HG03108 (cell line): ENCODE results near the gene ARHGAP26.

Experiments
- ATAC-seq: cut with Tn5 transposase; IDR thresholded peaks from one replicate; pipeline ENCODE4 v1.9.1; 2021; ENCODE audit warnings: moderate library complexity; ENCODE audit not compliant: unreplicated experiment

ARHGAP26 gene

DNA sequence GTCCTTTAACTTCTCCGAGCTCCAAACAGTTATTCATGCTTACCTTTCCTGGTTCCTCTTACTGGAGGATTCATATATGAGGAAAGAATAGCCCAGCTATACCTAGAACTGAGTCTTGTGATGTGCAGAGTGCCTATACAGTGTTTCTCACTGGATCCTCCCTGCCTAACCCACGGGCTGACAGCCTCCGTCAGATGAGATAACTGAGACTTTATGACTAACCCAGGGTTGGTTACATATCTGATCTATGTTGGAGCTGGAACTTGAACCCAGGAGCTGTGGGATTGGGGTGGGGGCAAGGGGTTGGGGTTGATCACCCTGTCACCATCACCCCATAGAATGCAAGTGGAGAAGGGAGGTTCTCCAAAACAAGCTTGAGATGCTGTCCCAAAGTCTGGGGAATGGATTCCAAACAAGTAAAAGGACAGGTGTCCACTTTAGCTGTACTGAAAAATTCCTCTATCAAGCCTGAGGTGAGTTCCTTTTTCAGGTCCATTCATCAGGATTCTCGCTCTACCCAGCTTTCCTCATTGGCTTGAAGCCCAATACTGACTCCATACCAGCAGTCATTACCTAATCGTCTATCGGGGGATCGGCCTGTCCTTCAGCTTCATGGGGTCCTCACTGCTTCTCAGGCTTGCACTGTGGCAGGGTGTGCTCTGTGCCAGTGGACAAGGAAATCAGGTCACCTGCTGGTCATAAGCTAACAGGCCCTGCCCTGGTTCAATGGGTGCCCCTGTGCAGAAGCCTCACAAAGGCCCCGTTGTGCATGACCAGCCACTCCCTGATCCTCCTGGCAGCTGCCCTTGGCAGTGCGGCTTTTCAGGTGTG, 100.6 kb downstream of the ARHGAP26 start:
- ATAC-seq = no peak

DNA sequence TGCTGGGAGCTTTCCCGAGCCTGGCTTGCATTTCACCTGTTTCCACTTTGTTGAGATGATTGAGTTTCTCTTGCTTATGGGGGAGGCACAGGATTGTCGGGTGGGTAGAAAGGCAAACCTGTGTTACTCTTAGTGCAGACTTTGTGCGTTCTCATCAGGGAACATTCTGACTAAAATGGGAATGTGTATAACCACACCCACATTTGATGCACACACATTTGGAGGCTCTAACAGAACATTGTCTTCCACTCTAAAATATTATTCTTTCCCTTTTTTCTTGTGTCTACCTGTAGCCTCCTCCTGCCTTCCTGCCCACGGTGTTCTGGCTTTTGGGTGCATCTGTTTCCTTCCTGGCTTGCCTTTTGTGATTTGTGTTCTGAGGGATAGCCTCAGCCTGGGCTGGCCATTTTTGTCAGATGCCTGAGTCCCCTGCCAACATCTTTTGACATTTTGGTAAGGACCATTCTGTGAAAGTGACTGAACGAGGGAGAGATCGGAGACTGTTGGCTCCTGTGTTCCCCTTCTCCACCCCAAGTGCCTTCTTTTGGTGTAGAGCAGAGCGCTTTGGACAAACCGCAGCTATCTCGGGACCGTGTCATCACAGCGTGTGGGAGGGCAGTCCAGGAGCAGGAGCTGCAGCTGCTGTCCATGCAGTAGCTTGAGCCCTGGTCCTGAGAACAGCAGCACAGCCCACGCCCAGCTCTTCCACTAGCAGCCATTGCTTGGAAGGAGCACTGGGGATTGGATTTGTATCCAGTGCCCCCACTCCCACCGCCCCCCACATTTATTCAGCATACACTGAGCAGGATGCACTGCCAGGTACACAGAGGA, 101.4 kb downstream of the ARHGAP26 start:
- no peak for ATAC-seq

DNA sequence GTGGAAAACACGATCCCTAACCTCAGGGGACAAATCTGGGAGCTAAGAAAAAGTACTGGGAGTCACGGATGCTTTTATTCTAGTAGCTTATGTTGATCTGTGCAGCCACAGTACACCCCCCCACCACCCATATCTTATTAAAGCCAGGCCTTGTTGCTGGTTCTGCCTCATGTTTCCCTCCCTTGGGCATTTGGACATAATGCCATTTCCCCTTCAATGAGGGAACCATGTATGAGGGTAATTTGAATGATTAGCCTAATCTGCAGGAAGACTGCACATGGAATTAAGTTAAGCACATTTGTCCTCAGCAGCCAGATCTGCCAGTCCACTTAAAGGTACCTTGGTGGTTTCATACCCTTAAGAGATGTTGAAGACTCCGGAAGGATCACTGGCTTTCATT, 102.0 kb downstream of the ARHGAP26 start:
- no peak for ATAC-seq

DNA sequence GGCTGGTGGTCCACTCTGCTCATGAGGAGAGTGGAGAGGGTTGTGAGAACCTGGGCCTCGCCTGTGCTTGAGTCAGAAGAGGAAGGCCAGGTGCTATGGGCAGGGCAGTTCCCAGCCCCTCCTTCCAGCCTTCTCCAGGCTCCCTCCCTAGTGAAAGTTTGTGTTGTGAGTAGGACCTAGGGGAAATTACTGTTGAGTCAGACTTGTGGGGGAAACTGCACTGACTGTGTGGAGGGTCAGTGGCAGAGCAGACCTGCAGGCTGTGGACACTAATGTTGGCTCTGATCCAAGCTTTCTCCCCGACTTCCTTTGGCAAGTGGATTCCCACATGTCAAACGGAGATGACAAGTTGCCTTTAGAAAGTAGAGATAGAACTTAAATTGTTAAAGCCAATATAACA, 102.6 kb downstream of the ARHGAP26 start:
- no peak for ATAC-seq

DNA sequence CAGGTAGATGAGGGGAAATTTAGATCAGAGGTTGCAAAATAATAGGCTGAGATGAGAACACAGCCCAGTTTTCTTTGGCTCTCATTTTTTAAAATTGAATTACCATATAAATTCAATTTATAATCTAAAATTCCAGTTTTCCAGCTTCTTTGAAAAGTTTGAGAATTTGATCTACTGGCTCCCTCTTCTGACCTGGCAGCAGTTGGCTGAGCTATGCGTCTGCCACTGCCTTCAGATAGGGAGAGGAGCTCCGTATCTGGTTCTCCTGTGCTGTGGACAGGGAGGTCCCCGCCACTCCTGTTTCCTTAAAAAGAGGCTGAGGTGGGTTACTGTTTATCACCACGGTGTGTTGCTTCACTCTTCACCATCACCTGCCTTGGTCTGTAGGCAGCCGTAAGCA, 103.7 kb downstream of the ARHGAP26 start:
- ATAC-seq = no peak

DNA sequence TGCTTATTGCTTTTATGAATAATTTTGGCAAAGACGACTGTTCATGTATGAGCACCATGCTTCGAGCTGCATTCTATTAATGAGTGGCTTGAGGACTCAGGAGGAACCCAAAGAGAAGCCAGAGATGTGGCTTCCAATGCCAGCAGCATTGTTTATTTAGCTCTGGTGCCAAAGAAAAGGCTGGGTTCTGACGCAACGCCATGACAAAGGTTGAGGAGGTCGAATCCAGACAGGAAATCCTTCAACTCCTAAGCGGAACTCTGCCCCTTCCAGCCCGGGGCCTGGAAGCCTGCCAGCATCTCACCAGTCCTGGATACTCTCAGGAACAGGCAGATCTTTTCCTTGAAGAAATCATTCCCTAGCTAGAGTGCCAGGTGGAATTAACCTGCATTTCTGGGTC, 104.4 kb downstream of the ARHGAP26 start:
- no peak for ATAC-seq

DNA sequence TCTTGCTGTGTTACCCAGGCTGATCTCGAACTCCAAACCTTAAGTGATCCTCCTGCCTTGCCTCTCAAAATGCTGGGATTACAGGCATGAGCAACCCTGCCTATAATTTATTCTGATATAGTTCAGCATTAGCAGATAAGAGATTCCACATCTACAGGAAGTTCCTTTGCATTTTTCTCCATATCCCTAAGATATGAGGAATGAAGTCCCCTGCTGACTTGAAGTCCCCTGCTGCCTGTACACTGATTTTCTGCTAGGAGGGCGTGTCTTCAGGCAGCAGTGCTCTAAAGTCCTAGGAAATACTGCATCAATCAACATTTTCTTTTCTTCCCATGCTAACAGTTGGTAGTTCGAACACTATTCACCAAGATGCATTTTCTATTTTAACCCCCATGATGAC, 105.8 kb downstream of the ARHGAP26 start:
- ATAC-seq = no peak

DNA sequence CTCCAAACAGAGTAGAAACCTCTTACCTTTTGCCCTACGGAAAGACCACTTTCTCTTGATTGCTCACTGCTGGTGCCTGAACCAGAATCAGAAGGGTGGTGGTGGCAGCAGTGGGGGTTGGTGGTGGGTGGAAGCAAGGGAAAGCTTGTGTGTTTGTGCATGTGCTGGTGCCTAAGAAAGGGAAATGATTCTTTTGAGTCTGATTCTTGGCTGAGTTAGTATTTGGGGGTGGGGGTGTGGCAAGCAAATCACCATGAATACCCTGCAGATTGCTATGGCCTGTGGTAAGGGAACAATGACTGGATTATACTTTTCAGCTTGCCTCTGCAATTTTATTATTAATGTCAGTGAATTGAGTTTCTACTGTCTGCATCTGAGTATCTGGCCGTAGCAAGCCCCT, 106.6 kb downstream of the ARHGAP26 start:
- no peak for ATAC-seq

DNA sequence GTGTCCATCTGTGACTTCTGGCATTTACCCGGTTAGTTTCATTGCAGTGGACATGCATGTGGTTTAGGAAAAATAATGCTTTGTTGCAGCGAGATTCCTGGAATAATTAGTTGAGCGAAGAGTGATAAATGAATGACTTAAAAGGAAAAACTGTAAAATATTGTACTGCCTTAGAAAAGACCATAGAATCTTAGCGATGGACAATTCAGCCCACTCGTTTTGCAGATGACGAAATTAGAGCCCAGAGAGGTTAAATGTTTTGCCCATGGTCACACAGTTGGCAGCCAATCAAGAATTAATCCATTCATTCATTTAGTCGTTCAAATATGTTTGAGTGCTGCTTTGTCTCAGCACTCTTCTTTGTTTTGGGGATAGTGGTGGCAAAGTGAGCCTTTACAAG, 107.9 kb downstream of the ARHGAP26 start:
- no peak for ATAC-seq

DNA sequence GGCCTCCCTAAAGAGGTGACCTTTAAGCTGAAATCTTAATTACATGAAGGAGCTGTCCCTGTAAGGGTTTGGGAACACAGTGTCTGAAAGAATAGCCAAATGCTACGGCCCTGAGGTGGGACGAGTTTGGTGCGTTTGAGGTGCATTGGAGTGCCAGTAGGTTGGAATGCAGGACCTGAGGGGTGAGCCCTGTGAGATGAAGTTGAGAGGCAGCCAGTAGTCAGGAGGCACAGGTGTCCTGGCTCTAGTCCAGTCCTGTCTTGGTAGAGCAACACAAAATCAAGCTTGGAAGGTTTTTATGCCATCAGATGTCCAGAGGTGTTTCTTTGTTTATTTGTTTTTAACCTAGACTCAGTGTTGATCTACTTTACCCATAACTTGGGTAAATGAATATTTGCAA, 108.5 kb downstream of the ARHGAP26 start:
- no peak for ATAC-seq

DNA sequence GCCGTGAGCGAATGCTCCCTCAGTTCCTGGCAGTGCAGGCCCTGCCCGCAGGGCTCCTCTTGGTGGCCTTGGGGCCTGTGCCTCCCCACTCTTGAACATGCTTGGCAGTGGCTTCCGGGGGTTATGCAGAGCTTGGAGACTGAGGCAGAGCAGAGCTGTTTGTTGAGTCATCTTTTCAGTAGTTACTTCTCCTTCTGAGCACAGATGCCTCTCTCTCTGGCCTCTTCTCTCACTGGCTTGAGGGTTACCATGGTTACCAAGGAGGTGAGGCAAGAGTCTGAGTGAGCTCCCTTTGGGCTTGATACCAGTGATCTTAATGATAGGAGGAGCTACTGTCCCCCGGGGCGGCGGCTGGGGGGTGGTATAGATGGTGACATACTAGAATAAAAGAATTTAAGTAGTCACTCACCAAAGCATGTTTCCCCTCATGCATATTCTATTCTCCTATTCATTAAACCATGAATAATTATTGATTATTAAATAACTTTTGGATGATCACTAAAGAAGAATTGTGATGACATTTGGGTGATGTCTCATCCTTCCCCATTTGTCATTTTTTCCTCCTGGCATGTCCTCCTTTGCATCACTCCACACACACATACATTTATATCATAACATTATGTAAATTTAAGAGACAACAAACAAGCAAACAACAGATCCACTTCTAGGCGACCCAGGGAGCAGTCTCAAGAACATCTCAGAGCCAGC, 111.1 kb downstream of the ARHGAP26 start:
- no peak for ATAC-seq

DNA sequence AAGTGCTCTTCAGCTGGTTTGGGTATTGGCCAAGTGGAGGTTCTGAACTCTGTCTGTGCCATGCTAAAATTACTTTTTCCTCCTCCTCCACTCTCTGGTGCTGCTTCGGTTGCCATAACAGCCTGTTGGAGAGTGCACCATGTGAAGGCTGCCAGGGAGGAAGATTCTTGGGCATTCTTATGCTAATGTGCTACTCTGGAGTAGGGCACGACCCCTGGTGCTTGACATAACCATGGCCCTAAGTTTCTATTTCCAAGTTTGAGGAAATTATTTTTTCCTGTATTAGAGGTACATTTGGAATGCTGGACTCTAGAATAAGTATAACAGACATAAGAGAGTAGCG, 111.6 kb downstream of the ARHGAP26 start:
- no peak for ATAC-seq

DNA sequence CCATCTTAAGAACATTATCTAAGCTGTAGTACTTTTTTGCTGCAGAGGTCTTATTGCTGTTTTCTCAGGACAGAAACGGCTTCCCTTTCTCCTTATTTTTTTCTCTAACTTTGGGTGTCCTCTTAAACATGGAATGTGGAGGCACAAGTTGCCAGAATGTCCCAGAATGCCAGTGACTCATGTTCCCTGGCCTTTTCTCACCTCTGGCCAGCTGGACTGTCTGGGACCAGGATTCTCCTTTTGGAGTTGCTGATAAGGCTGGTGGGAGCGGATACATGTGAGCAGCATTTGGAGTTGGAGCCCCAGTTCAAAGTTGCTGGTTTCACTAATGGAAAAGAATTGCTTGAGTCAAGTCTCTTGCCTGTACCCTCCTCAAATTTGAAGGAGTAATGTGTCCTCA, 112.8 kb downstream of the ARHGAP26 start:
- no peak for ATAC-seq

DNA sequence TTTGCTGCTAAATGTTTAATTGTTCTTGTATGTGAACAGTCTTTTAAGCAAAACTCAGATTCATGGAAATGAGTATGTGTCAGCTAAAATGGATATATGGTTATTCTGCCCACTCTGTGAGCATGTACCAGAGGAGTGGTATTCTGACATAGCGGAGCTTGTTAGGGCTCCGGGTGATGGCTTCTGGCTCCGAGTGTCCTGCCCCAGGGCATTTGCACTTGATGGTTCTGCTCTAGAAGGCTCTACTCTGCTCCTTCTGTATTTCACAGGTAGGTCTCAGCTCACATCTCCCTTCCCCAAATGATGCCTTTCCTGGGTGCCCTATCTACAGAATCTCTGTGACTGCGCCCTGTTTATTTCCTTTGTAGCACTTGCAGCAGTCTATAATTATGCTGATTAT, 113.3 kb downstream of the ARHGAP26 start:
- no peak for ATAC-seq

DNA sequence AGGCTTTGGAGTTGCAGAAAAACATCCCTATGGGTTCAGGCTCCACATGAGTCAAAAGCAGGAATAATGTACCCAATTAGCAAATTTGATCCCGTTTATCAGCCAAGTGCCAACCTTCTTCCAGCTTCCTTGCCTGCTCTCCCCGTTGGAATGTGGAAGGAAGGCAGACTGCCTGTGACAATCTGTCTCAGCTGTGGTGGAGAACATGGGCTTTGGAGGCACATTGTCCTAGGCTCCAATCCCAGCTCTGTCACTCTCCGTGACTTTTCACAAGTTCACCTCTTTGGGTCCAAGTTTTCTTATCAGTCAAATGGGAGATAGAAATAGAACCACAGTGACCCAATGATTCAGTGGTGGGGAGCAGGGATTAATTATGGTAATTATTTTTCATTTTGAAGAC, 113.9 kb downstream of the ARHGAP26 start:
- ATAC-seq = no peak

DNA sequence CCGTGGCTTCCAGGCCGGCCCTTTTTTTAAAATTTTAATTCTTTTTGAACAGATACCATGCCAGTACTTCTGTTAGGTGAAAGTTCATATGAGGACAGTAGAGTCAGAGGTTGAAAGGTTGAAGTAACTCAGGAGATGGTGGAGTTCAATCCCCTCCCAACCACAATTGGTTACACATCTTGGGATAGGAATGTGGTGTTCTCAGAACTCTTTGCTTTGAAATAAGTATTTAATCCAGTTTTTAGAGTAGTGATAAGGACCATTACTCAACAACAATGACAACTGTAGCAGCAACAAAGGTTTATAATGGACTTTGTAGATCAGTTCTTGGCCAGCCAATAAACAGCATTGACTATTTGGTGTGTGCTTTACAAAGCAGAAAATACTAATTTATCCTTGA, 116.0 kb downstream of the ARHGAP26 start:
- ATAC-seq = no peak

DNA sequence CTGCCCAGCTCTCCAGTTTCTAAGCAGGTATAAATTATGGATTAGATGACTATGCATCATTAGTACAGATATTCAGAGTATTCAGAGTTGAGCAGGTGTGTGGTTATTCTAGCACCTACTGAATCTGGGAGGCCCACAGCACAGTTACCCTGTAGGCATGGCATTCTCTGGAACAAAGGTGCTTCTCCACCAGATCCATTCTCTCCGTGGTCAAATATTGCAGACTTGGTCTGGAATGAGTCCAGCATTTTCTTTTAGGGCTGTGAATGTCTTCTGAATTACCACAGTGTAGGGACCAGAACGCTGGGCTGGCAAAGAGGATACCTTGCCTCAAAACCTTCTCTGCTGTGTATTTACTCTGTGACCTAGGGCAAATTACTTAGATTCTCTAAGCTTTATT, 116.8 kb downstream of the ARHGAP26 start:
- no peak for ATAC-seq

DNA sequence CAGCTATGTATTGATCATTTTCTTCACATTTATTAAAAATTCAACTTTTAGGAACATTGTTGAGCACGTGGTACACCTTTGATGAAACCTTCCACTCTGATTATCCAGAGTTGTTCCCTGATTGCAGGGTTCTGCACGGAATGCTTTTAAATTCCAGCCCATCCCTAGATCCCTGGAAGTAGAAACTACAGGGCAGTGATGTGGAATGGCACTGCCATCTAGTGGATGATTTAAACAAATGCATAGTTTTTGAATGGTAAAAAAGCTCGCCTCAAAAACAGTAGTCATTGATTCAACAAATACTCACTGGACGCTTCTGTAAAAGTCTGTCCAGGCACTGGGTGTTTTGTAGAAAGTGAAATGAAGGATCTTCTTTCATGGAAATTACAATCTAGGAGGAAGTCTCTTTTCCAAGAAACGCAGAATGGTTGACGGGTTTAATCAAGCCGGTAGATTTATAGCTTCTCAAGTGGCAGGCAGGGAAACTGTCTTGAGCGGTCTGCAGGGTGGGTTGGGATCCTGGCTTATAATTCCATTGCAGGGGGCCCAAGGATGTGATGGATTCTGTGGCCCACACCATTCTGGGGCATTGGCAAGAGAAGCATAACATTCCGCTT, 118.4 kb downstream of the ARHGAP26 start:
- ATAC-seq = no peak

DNA sequence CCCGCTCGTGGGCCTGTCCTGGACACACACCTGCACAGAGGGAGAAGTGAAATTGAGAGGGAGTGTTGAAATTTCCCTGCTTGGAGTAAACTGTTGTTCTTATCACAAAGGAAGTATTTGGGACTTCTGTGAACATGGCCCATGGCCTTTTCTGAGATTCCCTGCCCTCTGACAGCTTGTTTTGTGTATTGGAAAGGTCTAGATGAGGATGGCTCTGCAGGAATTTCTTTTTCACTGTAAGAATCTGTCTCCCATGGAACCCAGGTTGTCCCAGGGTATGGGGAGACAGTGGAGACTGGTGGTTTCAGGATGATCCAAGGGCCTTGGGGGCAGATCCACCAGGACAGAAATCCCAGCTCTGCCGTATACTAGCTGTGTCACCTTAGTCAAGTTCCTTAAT, 121.8 kb downstream of the ARHGAP26 start:
- no peak for ATAC-seq

DNA sequence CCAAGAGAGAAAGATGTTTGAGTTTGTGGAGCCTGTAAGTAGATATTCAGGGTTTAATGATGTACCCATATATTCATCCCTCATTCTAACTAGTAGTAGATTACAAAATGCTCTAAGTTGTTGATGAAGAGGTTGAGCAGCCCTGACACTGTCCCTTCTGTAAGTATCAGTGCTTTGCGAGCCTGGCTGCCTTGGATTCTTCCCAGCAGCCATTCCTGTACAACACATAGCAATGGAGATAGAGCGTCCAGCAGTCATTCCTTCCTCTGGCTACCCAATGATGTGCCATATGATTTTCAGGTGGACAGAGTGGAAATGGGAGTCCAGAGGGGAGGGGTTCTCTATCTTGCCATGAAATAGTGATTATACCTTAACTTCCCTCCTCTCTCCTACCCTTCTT, 124.1 kb downstream of the ARHGAP26 start:
- ATAC-seq = no peak

DNA sequence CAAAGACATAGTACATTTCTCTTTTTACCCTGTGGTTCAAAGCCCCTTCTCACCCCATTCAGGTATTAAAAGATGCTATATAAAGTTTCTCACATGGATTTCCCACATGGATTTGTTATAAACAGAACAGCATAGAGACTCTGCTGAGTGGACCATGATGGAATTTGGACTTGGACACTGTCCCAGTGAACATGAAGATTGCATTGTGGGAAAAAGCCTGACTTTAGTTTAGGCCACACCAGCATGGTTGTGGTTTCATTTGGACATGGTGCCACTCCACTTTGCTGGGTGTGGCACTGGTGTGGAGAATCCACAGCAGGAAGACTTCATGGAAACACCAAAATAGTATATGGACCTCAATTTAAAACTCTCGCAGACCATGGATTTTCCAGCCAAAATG, 124.6 kb downstream of the ARHGAP26 start:
- no peak for ATAC-seq
